Measurements from ENCODE around the gene SLC35F4.

The SLC35F4 gene

GRCh38 chr14:57530571-57530970 lies 335.3 kb downstream of the SLC35F4 start:
- Histone ChIP-seq H2AFZ (ENCODE audit: low read length) (no peak overlapping the region), H3K9me3 (replicated peaks; ENCODE audit: insufficient read depth, low read length) (no peaks in the 10 kb centered on the region), H3F3A (ENCODE audit: insufficient read depth, low read length) (no peaks in the 10 kb centered on the region), H3K4me1 (ENCODE audit: low read length) (no peaks in the 10 kb centered on the region), H3K79me2 (ENCODE audit: low read length) (no peaks in the 10 kb centered on the region), H3K36me3 (replicated peaks; ENCODE audit: insufficient read depth, low read length) (no peaks in the 10 kb centered on the region), H3K4me3 (ENCODE audit: low read length) (no peak overlapping the region), H3K27ac (ENCODE audit: low read length) (no peak overlapping the region), H4K20me1 (ENCODE audit: insufficient read depth, low read length) (no peaks in the 10 kb centered on the region), H3K4me2 (ENCODE audit: low read depth, low read length) (no peak overlapping the region), H3K27me3 (replicated peaks; ENCODE audit: insufficient read depth, low read length) (no peaks in the 10 kb centered on the region), H3K9ac (ENCODE audit: low read length) (no peak overlapping the region), H3K9me2 (replicated peaks; ENCODE audit: insufficient read depth, low read length) (no peaks in the 10 kb centered on the region)
- TF ChIP-seq CTCF (IDR thresholded peaks at IDR 0.05; ENCODE audit: low read length) (no peak), EZH2phosphoT487 (IDR thresholded peaks at IDR 0.05; ENCODE audit: low read length) (no peak), EZH2 (optimal IDR thresholded peaks at IDR 0.05; ENCODE audit: low read depth, low read length) (no peak)
- no peak for DNase-seq

- Histone ChIP-seq H3K79me2 (ENCODE audit: low read length) (no peaks in the 10 kb centered on the region), H3K9ac (ENCODE audit: low read length) (no peak overlapping the region), H2AFZ (ENCODE audit: low read length) (no peak overlapping the region), H4K20me1 (ENCODE audit: insufficient read depth, low read length) (no peaks in the 10 kb centered on the region), H3F3A (ENCODE audit: insufficient read depth, low read length) (no peaks in the 10 kb centered on the region), H3K27me3 (replicated peaks; ENCODE audit: insufficient read depth, low read length) (no peaks in the 10 kb centered on the region), H3K4me2 (ENCODE audit: low read depth, low read length) (no peak overlapping the region), H3K27ac (ENCODE audit: low read length) (no peak overlapping the region), H3K4me3 (ENCODE audit: low read length) (no peak overlapping the region), H3K4me1 (ENCODE audit: low read length) (no peaks in the 10 kb centered on the region), H3K36me3 (replicated peaks; ENCODE audit: insufficient read depth, low read length) (no peaks in the 10 kb centered on the region), H3K9me2 (replicated peaks; ENCODE audit: insufficient read depth, low read length) (no peaks in the 10 kb centered on the region), H3K9me3 (replicated peaks; ENCODE audit: insufficient read depth, low read length) (no peaks in the 10 kb centered on the region)
- DNase-seq: no peak
- TF ChIP-seq CTCF (IDR thresholded peaks at IDR 0.05; ENCODE audit: low read length): no peak
- TF ChIP-seq EZH2 (optimal IDR thresholded peaks at IDR 0.05; ENCODE audit: low read depth, low read length): no peak
- TF ChIP-seq EZH2phosphoT487 (IDR thresholded peaks at IDR 0.05; ENCODE audit: low read length): no peak
Measured at GRCh38 chr14:57526942-57527341, 338.9 kb downstream of the SLC35F4 start.

- Histone ChIP-seq H3K36me3 (replicated peaks; ENCODE audit: insufficient read depth, low read length) (no peaks in the 10 kb centered on the region), H3K79me2 (ENCODE audit: low read length) (no peaks in the 10 kb centered on the region), H4K20me1 (ENCODE audit: insufficient read depth, low read length) (no peaks in the 10 kb centered on the region), H3K4me2 (ENCODE audit: low read depth, low read length) (no peak overlapping the region), H3K27ac (ENCODE audit: low read length) (no peak overlapping the region), H3F3A (ENCODE audit: insufficient read depth, low read length) (no peaks in the 10 kb centered on the region), H2AFZ (ENCODE audit: low read length) (no peak overlapping the region), H3K4me3 (ENCODE audit: low read length) (no peak overlapping the region), H3K4me1 (ENCODE audit: low read length) (no peaks in the 10 kb centered on the region), H3K27me3 (replicated peaks; ENCODE audit: insufficient read depth, low read length) (no peaks in the 10 kb centered on the region), H3K9me3 (replicated peaks; ENCODE audit: insufficient read depth, low read length) (no peaks in the 10 kb centered on the region), H3K9me2 (replicated peaks; ENCODE audit: insufficient read depth, low read length) (no peaks in the 10 kb centered on the region), H3K9ac (ENCODE audit: low read length) (no peak overlapping the region)
- TF ChIP-seq EZH2 (optimal IDR thresholded peaks at IDR 0.05; ENCODE audit: low read depth, low read length) (no peak), EZH2phosphoT487 (IDR thresholded peaks at IDR 0.05; ENCODE audit: low read length) (no peak), CTCF (IDR thresholded peaks at IDR 0.05; ENCODE audit: low read length) (no peak)
- no peak for DNase-seq
Measured at GRCh38 chr14:57519043-57519442, 346.8 kb downstream of the SLC35F4 start.

All from MM.1S (cell line).